ENCODE data around the gene CAMK2N2.

CAMK2N2 gene

GRCh38 chr3:184239708-184240107 lies 21.6 kb downstream of the CAMK2N2 start:
- no peak for DNase-seq

- DNase-seq, result no peak
Measured at GRCh38 chr3:184239221-184239620, 22.1 kb downstream of the CAMK2N2 start.

- no peak for DNase-seq
Measured at GRCh38 chr3:184238246-184238818, 23.0 kb downstream of the CAMK2N2 start.

- no peak for DNase-seq
Measured at GRCh38 chr3:184237807-184238206, 23.5 kb downstream of the CAMK2N2 start.

GRCh38 chr3:184237211-184237610 lies 24.1 kb downstream of the CAMK2N2 start:
- no peak for DNase-seq

- DNase-seq, result no peak
Measured at GRCh38 chr3:184236636-184237035, 24.7 kb downstream of the CAMK2N2 start.

GRCh38 chr3:184236033-184236410 lies 25.3 kb downstream of the CAMK2N2 start:
- no peak for DNase-seq

GRCh38 chr3:184235381-184236032 lies 25.8 kb downstream of the CAMK2N2 start:
- no peak for DNase-seq

GRCh38 chr3:184234671-184235380 lies 26.5 kb downstream of the CAMK2N2 start:
- DNase-seq, result no peak

GRCh38 chr3:184234224-184234623 lies 27.1 kb downstream of the CAMK2N2 start:
- DNase-seq, result peak in 2 of 4 experiments; percentile 30 to 47

GRCh38 chr3:184233127-184233843 lies 28.1 kb downstream of the CAMK2N2 start:
- DNase-seq, result no peak

GRCh38 chr3:184231671-184232070 lies 29.7 kb downstream of the CAMK2N2 start:
- no peak for DNase-seq

GRCh38 chr3:184230603-184231528 lies 30.5 kb downstream of the CAMK2N2 start:
- DNase-seq, result peak in 1 of 4 experiments; percentile 22

- DNase-seq, result peak in 1 of 4 experiments; percentile 13
Measured at GRCh38 chr3:184230081-184230602, 31.2 kb downstream of the CAMK2N2 start.

- DNase-seq, result peak; percentile 38 to 70 (median 50)
Measured at GRCh38 chr3:184229394-184230080, 31.8 kb downstream of the CAMK2N2 start, which contains the start of gene VWA5B2. TSS of gene VWA5B2 (plus strand) at chr3:184229585. CDS start at chr3:184230529, 944 bp downstream.

GRCh38 chr3:184228376-184229137 lies 32.8 kb downstream of the CAMK2N2 start:
- DNase-seq, result no peak

- peak; percentile 51 to 67 (median 56) for DNase-seq
Measured at GRCh38 chr3:184227481-184227935, 33.8 kb downstream of the CAMK2N2 start.

GRCh38 chr3:184223946-184224345 lies 37.4 kb downstream of the CAMK2N2 start:
- DNase-seq, result no peak

GRCh38 chr3:184222521-184222920 lies 38.8 kb downstream of the CAMK2N2 start:
- no peak for DNase-seq

- DNase-seq, result no peak
Measured at GRCh38 chr3:184218814-184219213, 42.5 kb downstream of the CAMK2N2 start.
